Measurements from ENCODE around the gene XPO4. TPM values are rescaled to one million over a fixed set of nuclear protein-coding genes. Genes with fewer than 3 reads are reported as not detected.

Gene XPO4
- 8.7 and 12.0 TPM in 2 replicates for total RNA-seq

DNA sequence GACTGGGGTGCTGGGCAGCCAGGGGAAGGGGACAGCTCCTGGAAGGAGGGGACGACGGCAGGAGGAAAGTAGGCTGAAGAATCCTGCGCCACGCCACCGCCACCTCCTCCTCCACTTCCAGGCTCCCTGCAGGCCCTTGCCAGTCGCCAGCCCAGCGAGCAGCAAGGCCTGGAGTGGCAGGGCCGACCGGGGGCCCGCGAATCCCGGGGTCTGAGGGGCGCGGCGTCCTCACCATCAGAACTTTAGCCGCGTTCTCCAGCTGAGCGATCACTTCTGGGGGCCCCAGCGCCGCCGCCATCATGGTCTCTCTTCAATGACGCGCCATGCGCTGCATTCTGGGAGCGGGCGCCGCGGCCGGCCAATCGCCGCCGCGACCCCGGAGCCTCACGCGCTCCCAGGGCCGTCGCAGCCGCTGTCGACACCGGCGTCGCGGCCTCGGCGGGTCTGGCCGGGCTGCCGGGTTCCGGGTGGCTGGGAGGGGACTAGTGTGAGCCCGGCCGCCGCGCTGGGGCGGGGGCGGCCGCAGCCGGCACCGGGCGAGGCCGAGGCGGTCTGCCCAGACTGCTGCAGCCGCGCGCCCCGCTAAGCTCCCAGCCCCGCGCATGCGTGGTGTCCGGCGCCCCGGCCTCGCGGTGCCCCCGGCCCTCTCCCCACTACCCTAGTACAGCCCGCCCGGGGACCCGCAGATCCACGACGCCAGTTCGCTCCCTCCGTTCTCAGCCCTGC lies at the start of gene XPO4:
XPO4 (minus strand) TSS at position 309 of the 726 bp plus-strand sequence; CDS start at position 301, 8 bp downstream.

DNA sequence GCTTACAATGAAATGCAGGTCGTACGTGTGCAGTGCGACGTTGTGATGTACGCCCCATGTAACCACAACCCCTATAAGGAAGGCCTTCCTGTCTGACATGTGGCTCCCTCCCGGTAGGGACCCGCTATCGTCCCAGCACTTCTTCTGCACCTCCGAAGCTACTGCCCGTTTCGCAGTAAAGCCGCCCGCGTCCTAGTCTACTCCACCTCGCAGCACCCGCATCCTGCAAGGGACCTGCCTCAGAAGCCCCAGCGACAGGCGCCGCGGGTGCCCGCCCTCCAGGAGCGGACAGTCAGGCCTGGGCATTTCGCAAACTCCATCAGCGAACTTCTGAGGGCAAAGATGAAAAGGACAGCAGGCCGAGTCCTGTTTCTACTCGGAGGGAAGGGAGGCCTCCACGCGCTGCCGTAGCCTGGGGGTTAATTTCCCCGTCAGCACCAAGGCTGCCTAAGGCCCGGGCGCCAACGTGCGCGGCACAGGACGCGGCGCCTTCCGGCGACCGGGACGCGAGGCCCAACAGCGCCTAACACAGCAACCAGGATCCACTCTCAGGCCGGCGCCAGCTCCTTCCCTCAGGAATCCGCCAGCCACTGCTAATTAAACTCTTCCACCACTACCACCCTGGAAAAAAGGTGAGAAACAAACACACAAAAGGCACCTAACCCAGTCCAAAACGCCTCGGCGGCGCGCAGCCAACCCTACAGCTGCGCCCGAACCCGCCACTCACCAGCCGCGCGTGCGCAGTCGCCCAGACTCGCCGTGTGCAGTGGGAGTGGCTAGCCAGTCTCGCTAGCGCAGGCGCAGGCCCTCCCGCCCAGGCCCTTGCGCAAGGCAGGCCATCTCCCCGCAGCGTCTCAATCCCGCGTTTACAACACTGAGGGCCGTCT lies 129.1 kb downstream of the XPO4 start, which contains the start of gene EEF1AKMT1:
EEF1AKMT1 (minus strand) TSS at position 768 of the 887 bp plus-strand sequence. CDS start 16,363 bp downstream, outside the sequence.

Other genes with a start within 250 kb of the XPO4 start
- 3.1 and 3.7 TPM in 2 replicates for gene IL17D, start 199.0 kb downstream of the XPO4 start, total RNA-seq
- gene EEF1AKMT1, start 128.8 kb downstream of the XPO4 start, total RNA-seq = 11.7 and 17.3 TPM in 2 replicates
- gene LATS2, start 158.8 kb upstream of the XPO4 start, total RNA-seq = 18.8 and 30.6 TPM in 2 replicates
- gene SAP18, start 237.4 kb upstream of the XPO4 start, total RNA-seq = 57.6 and 59.0 TPM in 2 replicates